DMS114 treated with DMSO at 0.1 percent for 48 hours (cell line): ENCODE measurements around the gene ATP10A.

Experiments used
- DNase-seq: peaks from one replicate; lab custom pipeline; 2025; ENCODE audit not compliant: unreplicated experiment; lab: John Stamatoyannopoulos, UW

ATP10A gene

GRCh38 chr15:25687276-25687675 is 175.9 kb downstream of the ATP10A start:
- no peak for DNase-seq

- DNase-seq, result no peak
These were observed 176.3 kb downstream of the ATP10A start for GRCh38 chr15:25686780-25687179.

DNA sequence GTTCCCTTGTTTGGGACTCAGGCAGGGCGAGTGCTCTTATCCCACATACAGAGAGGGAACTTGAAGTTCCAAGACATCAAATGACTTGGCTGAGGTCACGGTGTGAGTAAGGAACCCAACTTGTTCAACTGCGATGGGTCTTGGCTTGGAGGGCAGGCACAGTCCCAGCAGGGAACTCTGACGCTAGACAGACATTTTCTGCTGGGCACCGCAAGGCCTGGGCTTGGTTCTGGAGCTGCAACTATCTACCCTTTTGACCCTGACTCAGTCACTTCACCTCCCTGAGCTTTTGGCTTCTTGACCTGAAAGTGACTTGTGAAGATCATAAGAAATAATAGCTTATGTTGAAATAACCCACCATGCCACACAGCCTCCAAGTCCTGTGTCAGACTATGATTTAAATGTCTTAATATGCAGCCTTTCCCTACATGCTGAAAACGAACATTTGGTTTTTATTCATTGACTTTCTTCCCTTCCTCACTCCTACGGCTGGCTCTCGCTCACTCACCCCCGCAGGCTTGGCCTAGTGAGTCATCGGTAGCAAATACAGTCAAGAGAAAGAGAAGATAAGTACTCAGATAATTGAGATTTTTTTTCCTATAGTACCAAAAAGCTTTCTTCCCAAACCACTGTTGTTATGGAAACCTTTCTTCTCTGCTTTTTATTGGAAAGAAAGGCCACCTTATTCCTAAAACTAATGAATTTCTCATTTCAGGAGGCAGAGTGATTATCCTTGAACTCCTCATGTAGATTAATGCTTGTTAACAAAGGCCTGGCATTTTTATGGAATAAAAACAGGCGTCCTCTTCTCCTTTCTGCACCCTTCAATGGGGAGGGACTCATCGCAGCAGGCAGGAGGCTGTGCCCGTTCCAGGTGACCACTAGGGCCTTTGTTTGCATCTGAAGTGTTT is 178.4 kb downstream of the ATP10A start:
- DNase-seq, result no peak

- no peak for DNase-seq
These were observed 179.2 kb downstream of the ATP10A start for GRCh38 chr15:25683911-25684310.

DNA sequence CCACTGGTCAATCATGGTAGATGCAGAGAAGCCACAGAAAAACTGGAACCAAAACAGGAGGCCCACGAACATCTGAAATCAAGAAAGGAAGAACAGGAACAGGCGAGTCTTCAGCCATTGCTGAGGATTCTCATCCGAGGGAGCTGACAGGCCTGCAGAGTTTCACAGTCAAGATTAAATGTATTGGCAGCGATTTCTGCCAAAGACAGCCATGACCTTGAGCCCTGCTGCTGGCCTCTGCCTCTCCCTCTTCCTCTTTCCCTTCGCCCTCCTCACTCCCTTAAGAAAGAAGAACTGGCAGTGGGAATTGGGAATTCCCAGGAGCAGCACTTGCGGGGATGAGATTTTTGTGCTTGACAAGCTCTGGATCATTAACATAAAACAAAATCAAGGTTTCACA is 179.7 kb downstream of the ATP10A start:
- no peak for DNase-seq

DNA sequence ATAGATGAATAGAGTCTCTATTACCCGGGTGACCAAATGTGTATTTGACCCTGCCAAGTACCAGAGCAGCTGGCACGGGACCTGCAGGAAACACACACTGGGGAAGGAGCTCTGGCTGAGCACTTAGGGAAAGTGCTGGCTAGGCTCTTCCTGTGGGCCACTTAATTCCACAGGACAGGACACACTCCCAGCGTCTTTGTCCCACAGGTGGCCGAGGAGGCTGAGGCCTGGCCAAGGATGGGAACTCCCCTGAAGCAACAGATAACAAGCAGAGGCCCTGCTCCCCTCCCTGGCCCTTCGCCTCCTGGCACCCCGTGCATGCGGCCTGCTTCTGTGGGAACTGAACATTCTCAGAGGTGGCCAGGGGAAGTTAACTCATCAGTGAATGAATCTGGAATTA is 180.8 kb downstream of the ATP10A start:
- DNase-seq, result no peak

DNA sequence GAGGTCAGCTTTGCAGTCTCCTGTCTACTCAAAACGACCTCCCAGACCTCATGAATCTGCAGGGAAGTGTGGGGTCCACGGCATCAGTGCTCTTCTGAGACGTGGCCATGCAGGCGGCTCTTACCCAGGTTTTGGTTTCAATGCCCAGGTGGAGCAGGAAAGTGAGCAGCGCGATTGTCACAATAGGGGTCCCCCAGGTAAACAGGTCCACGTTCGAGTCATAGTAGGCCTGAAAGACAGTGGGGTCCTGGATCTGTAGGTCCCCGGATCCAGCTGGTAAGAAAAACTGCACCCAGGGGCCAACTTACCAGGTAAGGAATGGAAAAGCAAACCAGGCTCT is 182.5 kb downstream of the ATP10A start:
- no peak for DNase-seq

DNA sequence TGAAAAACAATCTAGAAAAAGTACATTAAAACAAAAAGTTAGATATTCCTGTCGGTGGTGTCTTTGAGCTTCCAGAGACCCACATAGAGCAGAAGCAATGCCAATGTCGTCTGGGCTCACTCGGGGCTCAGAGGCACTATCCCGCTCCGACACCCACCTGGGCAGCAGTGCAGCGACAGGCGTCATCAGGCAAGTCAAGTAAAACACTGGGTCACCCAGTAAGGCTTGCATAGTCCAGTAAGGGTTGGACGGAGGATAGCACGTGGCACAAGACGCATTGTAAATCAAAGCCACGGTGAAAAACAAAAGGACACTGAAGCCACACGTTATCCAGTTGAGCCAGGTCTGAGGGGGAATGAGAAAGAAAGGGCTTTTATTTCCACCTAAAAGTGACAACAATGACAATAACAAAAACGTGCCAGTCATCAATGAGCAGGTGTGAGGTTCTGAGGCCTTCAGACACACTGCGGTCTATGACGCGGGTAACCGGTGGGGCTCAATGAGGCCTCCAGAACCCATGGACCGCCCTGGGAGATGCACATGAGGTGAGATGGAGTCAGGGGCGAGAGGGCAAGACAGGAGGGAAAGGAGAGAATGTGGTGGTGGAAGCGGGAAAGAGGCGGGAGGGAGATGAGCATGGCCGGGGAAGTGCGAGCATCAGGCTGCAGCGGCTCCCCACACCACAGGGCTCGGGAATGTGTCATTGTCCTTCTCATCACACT is 183.0 kb downstream of the ATP10A start:
- no peak for DNase-seq

- no peak for DNase-seq
These were observed 183.6 kb downstream of the ATP10A start for GRCh38 chr15:25679492-25679891.

GRCh38 chr15:25678500-25678855 is 184.6 kb downstream of the ATP10A start:
- DNase-seq, result no peak

DNA sequence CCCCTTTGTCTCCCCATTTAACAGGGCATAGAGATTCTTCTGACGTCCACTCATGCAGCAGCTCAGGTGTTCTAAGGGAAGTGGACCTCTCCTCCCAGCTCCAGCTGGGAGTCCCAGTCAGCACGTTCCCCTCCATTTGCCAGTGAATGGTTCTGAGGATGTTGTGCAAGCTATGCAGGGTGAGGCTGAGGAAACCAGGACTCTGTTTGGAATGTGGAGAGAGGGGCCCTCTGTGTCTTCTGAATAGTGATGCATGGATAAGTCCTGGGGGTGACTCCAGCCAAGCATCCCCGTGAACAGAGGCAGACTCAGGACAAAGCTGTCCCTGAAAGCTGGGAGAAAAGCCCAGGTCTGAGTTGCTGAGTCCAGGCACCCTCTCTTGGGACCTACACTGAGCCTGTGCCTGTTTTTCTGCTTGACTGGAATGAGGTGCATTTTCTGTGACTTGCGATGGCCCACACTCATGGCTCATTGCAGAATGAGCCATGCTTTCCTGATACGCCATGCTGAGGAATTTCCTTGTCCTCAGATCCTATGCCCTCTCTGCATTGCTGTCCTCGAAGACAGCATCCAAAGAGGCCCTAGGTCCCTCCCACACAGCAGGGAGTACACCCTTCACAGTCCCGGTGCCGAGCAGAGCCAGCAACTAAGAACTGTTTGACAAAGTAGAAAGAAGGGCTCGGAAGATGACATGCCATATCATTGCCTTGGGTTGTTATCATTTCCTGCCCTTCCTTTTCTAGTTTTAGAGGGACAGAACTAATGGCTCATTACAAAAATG is 185.2 kb downstream of the ATP10A start:
- DNase-seq, result no peak

GRCh38 chr15:25676070-25676469 is 187.1 kb downstream of the ATP10A start:
- no peak for DNase-seq

DNA sequence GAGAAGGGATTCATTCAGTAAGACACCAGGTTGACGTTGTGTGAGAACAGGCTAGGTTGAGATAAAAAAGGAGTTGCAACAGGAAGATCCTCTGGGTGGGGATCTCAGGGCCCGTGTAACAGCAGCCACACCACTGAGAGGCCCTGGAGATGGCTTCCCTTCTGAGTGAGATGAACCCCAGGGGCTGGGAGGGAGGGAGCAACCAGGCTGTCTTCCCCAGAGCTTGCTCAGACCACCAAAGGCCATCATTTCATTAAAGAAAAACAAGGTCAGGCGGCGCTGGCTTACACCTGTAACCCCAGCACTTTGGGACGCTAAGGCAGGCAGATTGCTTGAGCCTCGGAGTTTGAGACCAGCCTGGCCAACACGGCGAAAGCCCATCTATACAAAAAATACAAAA is 187.7 kb downstream of the ATP10A start:
- no peak for DNase-seq

DNA sequence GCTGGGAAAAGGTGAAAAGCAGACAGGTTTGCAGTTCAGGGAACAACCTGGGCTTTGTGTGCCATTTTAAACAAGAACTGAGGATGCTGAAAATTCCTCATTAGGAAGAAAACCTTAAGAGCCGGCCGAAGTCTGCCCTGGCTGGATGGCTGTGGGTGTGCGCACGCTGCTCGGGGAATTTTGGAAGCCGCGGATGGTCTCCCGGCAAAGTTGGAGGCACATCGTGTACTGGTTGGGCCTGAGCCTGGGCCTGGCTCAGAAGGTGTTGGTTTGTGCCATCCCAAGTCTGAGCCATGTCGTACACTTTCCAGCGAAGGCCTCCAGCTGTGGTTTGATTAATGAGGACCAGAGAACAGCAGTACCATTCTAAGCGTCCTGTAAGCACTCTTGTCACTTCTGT is 188.2 kb downstream of the ATP10A start:
- no peak for DNase-seq

- DNase-seq, result no peak
These were observed 189.2 kb downstream of the ATP10A start for GRCh38 chr15:25673972-25674371.

GRCh38 chr15:25673351-25673750 is 189.8 kb downstream of the ATP10A start:
- no peak for DNase-seq

GRCh38 chr15:25671132-25671531 is 192.0 kb downstream of the ATP10A start:
- no peak for DNase-seq

GRCh38 chr15:25670621-25671020 is 192.5 kb downstream of the ATP10A start:
- DNase-seq, result no peak

DNA sequence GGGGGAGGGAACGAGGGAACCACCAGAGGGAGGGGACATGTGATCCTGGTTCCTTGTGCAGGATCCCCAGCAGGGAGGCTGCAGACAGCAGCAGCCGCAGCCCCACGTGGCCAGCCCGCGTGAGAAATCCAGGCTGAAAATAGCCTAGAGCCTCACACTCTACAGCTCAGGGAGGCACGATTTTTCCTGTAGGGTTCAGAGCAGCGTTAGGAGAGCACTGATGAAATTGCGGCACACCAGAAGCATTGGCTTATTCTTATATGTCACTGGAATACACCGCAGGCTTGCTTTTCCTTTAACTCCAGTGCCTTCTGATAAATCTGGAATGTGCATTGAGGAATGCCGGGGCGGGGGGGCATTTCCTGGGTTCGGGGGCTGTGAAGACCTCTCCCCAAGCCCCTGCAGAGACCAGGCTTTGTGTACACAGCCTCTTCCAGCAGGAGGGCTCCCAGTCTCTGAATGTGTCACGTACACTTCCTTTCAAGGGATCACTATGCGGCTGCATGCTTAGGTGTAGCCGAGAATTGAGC is 193.0 kb downstream of the ATP10A start:
- no peak for DNase-seq

DNA sequence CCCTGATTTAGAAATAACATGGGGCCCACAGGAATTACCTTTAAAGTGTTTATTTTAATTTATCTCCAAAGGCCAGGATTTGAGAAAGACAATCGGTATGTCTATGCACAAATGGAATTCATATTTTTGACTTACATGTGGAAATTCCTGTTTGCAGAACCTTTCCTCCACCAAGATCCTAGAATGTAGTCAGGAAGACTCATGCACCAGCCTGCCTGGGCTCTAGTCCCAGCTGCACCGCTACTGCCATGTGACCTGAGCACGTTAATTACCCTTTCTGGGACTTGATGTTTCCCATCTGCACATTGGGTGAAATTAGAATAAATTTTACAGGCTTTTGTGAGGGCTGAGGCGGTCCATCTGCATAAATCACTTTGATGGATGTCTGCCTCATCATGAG is 194.2 kb downstream of the ATP10A start:
- no peak for DNase-seq

- no peak for DNase-seq
These were observed 194.8 kb downstream of the ATP10A start for GRCh38 chr15:25668236-25668795.
